Peyer's patch (tissue), 4 donors: ENCODE results near the gene DEAF1. TPM values are rescaled to one million over a fixed set of nuclear protein-coding genes. Genes with fewer than 3 reads are reported as not detected.
A peak's percentile ranks its signal among the peaks of the same experiment; 100 is the strongest.
"Not testable (repeated sequence)": the region's sequence is repeated elsewhere in the genome, so short reads cannot be mapped to it uniquely, and the experiment has no call there.

Source experiments
- DNase-seq, 3 donors: peaks; one replicate each; pipeline ENCODE4 v3.0.0-alpha.2; 2017 to 2019
- H3K27ac ChIP-seq, 4 donors: fragments of 200-600 bp; sonication (generic); one replicate each; pipeline ENCODE4 v1.5.1; 2016 to 2019
- H3K27me3 ChIP-seq, 2 donors: fragments of 200-600 bp; sonication (generic); one replicate each; pipeline ENCODE4 v1.5.1; 2019
- H3K36me3 ChIP-seq, 3 donors: fragments of 200-600 bp; sonication (generic); one replicate each; pipeline ENCODE4 v1.5.1; 2016 to 2019
- H3K4me1 ChIP-seq, 4 donors: fragments of 200-600 bp; sonication (generic); one replicate each; pipeline ENCODE4 v1.5.1; 2016 to 2019
- H3K4me3 ChIP-seq, 4 donors: fragments of 200-600 bp; sonication (generic); 1 replicate in 3 of 4; 2 replicates in 1 of 4; pipeline ENCODE4 v1.5.1; 2016 to 2019; ENCODE audit warnings: mild to moderate bottlenecking in 1 of 4
- H3K9me3 ChIP-seq, 4 donors: fragments of 200-600 bp; sonication (generic); one replicate each; pipeline ENCODE4 v1.5.1; 2016 to 2019; ENCODE audit warnings: mild to moderate bottlenecking in 1 of 4
- CTCF ChIP-seq, 6 experiments: fragments of 450-650 bp in 4 of 6; fragments of 200-600 bp in 2 of 6; sonication (generic) in 1 of 6; IDR thresholded peaks; one replicate each; pipeline ENCODE4 v1.5.1; 2017 to 2019; ENCODE audit warnings: antibody characterized with exemption in 6 of 6, mild to moderate bottlenecking in 3 of 6, moderate library complexity in 1 of 6
- POLR2A ChIP-seq, 2 donors: fragments of 450-650 bp; IDR thresholded peaks; one replicate each; pipeline ENCODE4 v1.5.1; 2017; ENCODE audit warnings: antibody characterized with exemption in 2 of 2, mild to moderate bottlenecking in 2 of 2, moderate library complexity in 2 of 2
- total RNA-seq, 4 donors: library from RNA; depleted of rRNA; stranded (reverse); fragments of >200 nt; gene quantifications; one replicate each; pipeline ENCODE4 v1.1.0, GENCODE V29; 2016

Gene DEAF1
- total RNA-seq = 10 to 100 TPM; 14.9 to 56.2 (median 47.0) TPM

GRCh38 chr11:694563-695287 lies at the start of gene DEAF1:
DEAF1 (minus strand) TSS chr11:695222; CDS start chr11:695047, 175 bp downstream.
- peaks cover 3 to 36% (median 24%) of the 10 kb centered on the region in 4 donors for H3K4me1 ChIP-seq
- TF ChIP-seq CTCF (IDR thresholded peaks at IDR 0.05) (peak in 1 of 6 experiments; percentile 6), POLR2A (IDR thresholded peaks at IDR 0.05) (peak; percentile 19 to 42)
- H3K27ac ChIP-seq = peak within 1 kb of the TSS; percentile 98 to 100 (median 99)
- H3K27me3 ChIP-seq = no peaks in the 10 kb centered on the region
- H3K9me3 ChIP-seq = no peaks in the 10 kb centered on the region
- H3K36me3 ChIP-seq = peaks cover 0 to 4% (median 0%) of the 10 kb centered on the region in 3 donors
- DNase-seq = peak; percentile 97 to 100 (median 99)
- peak within 1 kb of the TSS; percentile 81 to 95 (median 92) for H3K4me3 ChIP-seq

GRCh38 chr11:742571-743201 lies 47.7 kb upstream of the DEAF1 start:
- TF ChIP-seq POLR2A (IDR thresholded peaks at IDR 0.05) (no peak), CTCF (IDR thresholded peaks at IDR 0.05) (no peak)
- no peak overlapping the region for H3K27ac ChIP-seq
- no peaks in the 10 kb centered on the region for H3K9me3 ChIP-seq
- H3K27me3 ChIP-seq = no peaks in the 10 kb centered on the region
- DNase-seq = no peak
- H3K36me3 ChIP-seq = no peaks in the 10 kb centered on the region
- H3K4me1 ChIP-seq = peaks cover 0 to 4% (median 2%) of the 10 kb centered on the region in 4 donors
- no peak overlapping the region for H3K4me3 ChIP-seq

GRCh38 chr11:742156-742546 lies 47.1 kb upstream of the DEAF1 start:
- Histone ChIP-seq H3K4me3 (no peak overlapping the region), H3K36me3 (no peaks in the 10 kb centered on the region), H3K27me3 (no peaks in the 10 kb centered on the region), H3K9me3 (no peaks in the 10 kb centered on the region), H3K4me1 (peaks cover 0 to 4% (median 2%) of the 10 kb centered on the region in 4 donors), H3K27ac (no peak overlapping the region)
- DNase-seq = no peak
- TF ChIP-seq CTCF (IDR thresholded peaks at IDR 0.05) (no peak), POLR2A (IDR thresholded peaks at IDR 0.05) (no peak)

- H3K4me3 ChIP-seq, H3K9me3 ChIP-seq, H3K4me1 ChIP-seq, H3K36me3 ChIP-seq, H3K27ac ChIP-seq, H3K27me3 ChIP-seq, DNase-seq: not testable (repeated sequence)
Observed at GRCh38 chr11:737899-738298, 42.9 kb upstream of the DEAF1 start.

- no peak for DNase-seq
- Histone ChIP-seq H3K36me3 (no peaks in the 10 kb centered on the region), H3K27me3 (no peaks in the 10 kb centered on the region), H3K27ac (no peak overlapping the region), H3K9me3 (no peaks in the 10 kb centered on the region), H3K4me1 (no peaks in the 10 kb centered on the region), H3K4me3 (no peak overlapping the region)
- TF ChIP-seq CTCF (IDR thresholded peaks at IDR 0.05) = no peak
Observed at GRCh38 chr11:737366-737765, 42.3 kb upstream of the DEAF1 start.

GRCh38 chr11:734541-734940 lies 39.5 kb upstream of the DEAF1 start:
- H3K9me3 ChIP-seq, H3K4me3 ChIP-seq, H3K27me3 ChIP-seq, H3K27ac ChIP-seq, DNase-seq, H3K36me3 ChIP-seq, H3K4me1 ChIP-seq: not testable (repeated sequence)
